Astrocyte (in vitro differentiated cells and primary cell): ENCODE results near the gene EYA2. TPM values are rescaled to one million over a fixed set of nuclear protein-coding genes. Genes with fewer than 3 reads are reported as not detected.
A peak's percentile ranks its signal among the peaks of the same experiment; 100 is the strongest.

Source experiments
- DNase-seq: peaks from one replicate; pipeline ENCODE4 v3.0.0-alpha.2; 2010; ENCODE audit warnings: low read depth
- FAIRE-seq: peaks from 2 replicates; lab custom pipeline; 2011; peaks lifted over from hg19 to GRCh38; lab: Jason Lieb, UNC
- H2AFZ ChIP-seq: 2 replicates; pipeline ENCODE4 v1.6.0; 2012; ENCODE audit warnings: low read depth, low read length, inconsistent platforms
- H3K27ac ChIP-seq: 2 replicates; pipeline ENCODE4 v1.5.1; 2011; ENCODE audit warnings: low read depth, low read length, inconsistent platforms
- H3K27me3 ChIP-seq: 2 replicates; pipeline ENCODE4 v1.6.0; 2011; ENCODE audit warnings: low read length, inconsistent platforms; ENCODE audit not compliant: insufficient read depth
- H3K36me3 ChIP-seq: 2 replicates; pipeline ENCODE4 v1.5.1; 2011; ENCODE audit warnings: low read length, inconsistent platforms; ENCODE audit not compliant: insufficient read depth
- H3K4me1 ChIP-seq: 2 replicates; pipeline ENCODE4 v1.5.1; 2011; ENCODE audit warnings: low read length, inconsistent platforms; ENCODE audit not compliant: insufficient read depth
- H3K4me2 ChIP-seq: 2 replicates; pipeline ENCODE4 v1.6.0; 2012; ENCODE audit warnings: low read length, inconsistent platforms
- H3K4me3 ChIP-seq: 2 replicates; pipeline ENCODE4 v1.5.1; 2011; ENCODE audit warnings: low read depth, mild to moderate bottlenecking, low read length, inconsistent platforms; ENCODE audit not compliant: insufficient read depth
- H3K79me2 ChIP-seq: 2 replicates; pipeline ENCODE4 v1.6.0; 2012; ENCODE audit warnings: mild to moderate bottlenecking, low read length, inconsistent platforms; ENCODE audit not compliant: insufficient read depth
- H3K9ac ChIP-seq: 2 replicates; pipeline ENCODE4 v1.6.0; 2012; ENCODE audit warnings: mild to moderate bottlenecking, low read length, inconsistent platforms
- H3K9me3 ChIP-seq: 2 replicates; pipeline ENCODE4 v1.5.1; 2012; ENCODE audit warnings: low read depth, mild to moderate bottlenecking, low read length, inconsistent platforms; ENCODE audit not compliant: insufficient read depth
- H4K20me1 ChIP-seq: 2 replicates; pipeline ENCODE4 v1.6.0; 2012; ENCODE audit warnings: low read length, inconsistent platforms; ENCODE audit not compliant: insufficient read depth
- H3K27ac Mint-ChIP-seq: one replicate; pipeline ENCODE4 v1.8.0; 2021; ENCODE audit warnings: mild to moderate bottlenecking, mixed read lengths; ENCODE audit not compliant: unreplicated experiment
- H3K27me3 Mint-ChIP-seq: one replicate; pipeline ENCODE4 v1.8.0; 2021; ENCODE audit warnings: low read depth, mixed read lengths; ENCODE audit not compliant: unreplicated experiment
- H3K36me3 Mint-ChIP-seq: one replicate; pipeline ENCODE4 v1.8.0; 2021; ENCODE audit warnings: low read depth, mixed read lengths; ENCODE audit not compliant: unreplicated experiment
- H3K4me1 Mint-ChIP-seq: one replicate; pipeline ENCODE4 v1.8.0; 2021; ENCODE audit warnings: low read depth, mixed read lengths; ENCODE audit not compliant: unreplicated experiment
- H3K4me3 Mint-ChIP-seq: one replicate; pipeline ENCODE4 v1.8.0; 2021; ENCODE audit warnings: mild to moderate bottlenecking, moderate library complexity, mixed read lengths; ENCODE audit not compliant: unreplicated experiment
- H3K9me3 Mint-ChIP-seq: one replicate; pipeline ENCODE4 v1.8.0; 2021; ENCODE audit warnings: mild to moderate bottlenecking, mixed read lengths; ENCODE audit not compliant: unreplicated experiment
- EZH2 ChIP-seq: IDR thresholded peaks from 2 replicates; pipeline ENCODE4 v1.6.1; 2012; ENCODE audit warnings: mild to moderate bottlenecking, low read length, inconsistent platforms; ENCODE audit not compliant: insufficient read depth
- total RNA-seq: library from RNA; stranded (reverse); gene quantifications from 2 replicates; pipeline ENCODE4 v1.2.1, GENCODE V29; 2021
- TF ChIP-seq, protein P1 (sequence below): IDR thresholded peaks from 2 replicates; pipeline ENCODE4 v1.5.1; 2011; ENCODE audit warnings: low read depth, mild to moderate bottlenecking, inconsistent platforms, low read length, moderate library complexity; ENCODE audit not compliant: insufficient read depth

The EYA2 gene
- total RNA-seq, 1 donor from 2014 or later: 1.5 TPM

DNA sequence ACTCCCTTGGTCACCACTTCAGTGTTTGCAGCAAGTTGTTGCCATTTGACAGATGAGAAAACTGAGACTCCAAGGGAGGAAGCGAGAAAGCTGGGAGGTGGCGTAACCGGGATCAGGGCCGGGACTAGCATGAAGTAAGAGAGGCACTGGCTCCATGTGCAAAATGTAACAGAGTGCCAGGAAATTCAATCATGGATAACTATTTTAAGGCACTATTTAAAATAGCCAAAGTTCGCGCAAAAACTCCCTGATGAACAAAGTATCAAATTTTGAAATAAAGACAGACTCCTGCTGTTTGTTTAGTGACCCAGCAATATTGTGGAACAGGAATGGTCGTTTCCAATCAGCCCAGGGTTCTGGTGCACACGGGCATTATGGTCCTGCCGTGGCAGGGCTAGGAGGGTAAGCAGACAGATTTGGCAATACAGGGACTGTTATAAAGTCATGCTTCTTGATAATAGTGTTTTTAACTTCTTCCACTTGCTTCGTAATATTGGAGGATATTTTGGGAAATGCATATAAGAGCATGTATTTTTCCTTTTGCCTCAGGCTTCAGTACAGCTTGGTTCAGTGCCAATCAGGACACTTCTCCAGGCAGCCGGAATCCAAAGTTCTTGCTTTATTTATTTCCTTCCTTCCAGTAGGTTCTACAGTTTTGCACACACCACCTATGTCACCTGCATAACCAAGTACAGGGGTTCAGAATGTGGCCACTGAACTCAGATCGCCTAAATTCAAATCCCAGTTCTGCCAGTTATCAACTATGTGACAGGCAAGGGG lies 141.6 kb downstream of the EYA2 start:
- Histone ChIP-seq H3K27ac (no peak overlapping the region), H3K4me1 (no peaks in the 10 kb centered on the region), H3K4me3 (no peak overlapping the region), H3K9ac (no peak overlapping the region), H3K4me2 (no peak overlapping the region), H3K9me3 (no peaks in the 10 kb centered on the region), H3K79me2 (no peaks in the 10 kb centered on the region), H4K20me1 (no peaks in the 10 kb centered on the region), H3K36me3 (no peaks in the 10 kb centered on the region), H2AFZ (no peak overlapping the region), H3K27me3 (peaks cover 14% of the 10 kb centered on the region)
- no peak overlapping the region for H3K27ac Mint-ChIP-seq
- peaks cover 3% of the 10 kb centered on the region for H3K9me3 Mint-ChIP-seq
- no peaks in the 10 kb centered on the region for H3K36me3 Mint-ChIP-seq
- no peak for TF ChIP-seq EZH2
- TF ChIP-seq, protein P1, sequence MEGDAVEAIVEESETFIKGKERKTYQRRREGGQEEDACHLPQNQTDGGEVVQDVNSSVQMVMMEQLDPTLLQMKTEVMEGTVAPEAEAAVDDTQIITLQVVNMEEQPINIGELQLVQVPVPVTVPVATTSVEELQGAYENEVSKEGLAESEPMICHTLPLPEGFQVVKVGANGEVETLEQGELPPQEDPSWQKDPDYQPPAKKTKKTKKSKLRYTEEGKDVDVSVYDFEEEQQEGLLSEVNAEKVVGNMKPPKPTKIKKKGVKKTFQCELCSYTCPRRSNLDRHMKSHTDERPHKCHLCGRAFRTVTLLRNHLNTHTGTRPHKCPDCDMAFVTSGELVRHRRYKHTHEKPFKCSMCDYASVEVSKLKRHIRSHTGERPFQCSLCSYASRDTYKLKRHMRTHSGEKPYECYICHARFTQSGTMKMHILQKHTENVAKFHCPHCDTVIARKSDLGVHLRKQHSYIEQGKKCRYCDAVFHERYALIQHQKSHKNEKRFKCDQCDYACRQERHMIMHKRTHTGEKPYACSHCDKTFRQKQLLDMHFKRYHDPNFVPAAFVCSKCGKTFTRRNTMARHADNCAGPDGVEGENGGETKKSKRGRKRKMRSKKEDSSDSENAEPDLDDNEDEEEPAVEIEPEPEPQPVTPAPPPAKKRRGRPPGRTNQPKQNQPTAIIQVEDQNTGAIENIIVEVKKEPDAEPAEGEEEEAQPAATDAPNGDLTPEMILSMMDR: no peak
- DNase-seq (no peak), FAIRE-seq (no peak)
- no peak overlapping the region for H3K4me3 Mint-ChIP-seq
- peaks cover 9% of the 10 kb centered on the region for H3K27me3 Mint-ChIP-seq
- no peaks in the 10 kb centered on the region for H3K4me1 Mint-ChIP-seq

- no peaks in the 10 kb centered on the region for H3K79me2 ChIP-seq
- TF ChIP-seq, protein P1: no peak
- no peak for TF ChIP-seq EZH2
- DNase-seq (no peak), FAIRE-seq (no peak)
- H2AFZ ChIP-seq: no peak overlapping the region
- H3K4me3 ChIP-seq: no peak overlapping the region
- peaks cover 10% of the 10 kb centered on the region for H3K27me3 ChIP-seq
- no peaks in the 10 kb centered on the region for H3K4me1 ChIP-seq
- no peaks in the 10 kb centered on the region for H4K20me1 ChIP-seq
- H3K9me3 ChIP-seq: peaks cover 4% of the 10 kb centered on the region
- H3K27ac ChIP-seq: no peak overlapping the region
- no peak overlapping the region for H3K9ac ChIP-seq
- Mint-ChIP-seq H3K4me1 (no peaks in the 10 kb centered on the region), H3K27ac (no peak overlapping the region), H3K9me3 (peaks cover 4% of the 10 kb centered on the region), H3K27me3 (peaks cover 10% of the 10 kb centered on the region), H3K4me3 (no peak overlapping the region), H3K36me3 (peaks cover 1% of the 10 kb centered on the region)
- no peaks in the 10 kb centered on the region for H3K36me3 ChIP-seq
- peak overlapping the region; percentile 26 for H3K4me2 ChIP-seq
Observed at GRCh38 chr20:47038566-47039560, 144.2 kb downstream of the EYA2 start.
